8988T (cell line): ENCODE measurements around the gene FTO.
"Not testable (repeated sequence)": the region's sequence is repeated elsewhere in the genome, so short reads cannot be mapped to it uniquely, and the experiment has no call there.

ENCODE experiments used
- DNase-seq: peaks from one replicate; pipeline ENCODE4 v3.0.0; 2011

FTO gene

GRCh38 chr16:53836142-53836541, 132.2 kb downstream of the FTO start:
- no peak for DNase-seq

- DNase-seq = no peak
These were observed 132.7 kb downstream of the FTO start for GRCh38 chr16:53836680-53837079.

- no peak for DNase-seq
These were observed 133.5 kb downstream of the FTO start for GRCh38 chr16:53837426-53837825.

- DNase-seq = no peak
These were observed 135.2 kb downstream of the FTO start for GRCh38 chr16:53839150-53839549.

- DNase-seq = no peak
These were observed 136.5 kb downstream of the FTO start for GRCh38 chr16:53840456-53840855.

GRCh38 chr16:53841884-53842283, 137.9 kb downstream of the FTO start:
- no peak for DNase-seq

- no peak for DNase-seq
These were observed 139.1 kb downstream of the FTO start for GRCh38 chr16:53843084-53843483.

DNA sequence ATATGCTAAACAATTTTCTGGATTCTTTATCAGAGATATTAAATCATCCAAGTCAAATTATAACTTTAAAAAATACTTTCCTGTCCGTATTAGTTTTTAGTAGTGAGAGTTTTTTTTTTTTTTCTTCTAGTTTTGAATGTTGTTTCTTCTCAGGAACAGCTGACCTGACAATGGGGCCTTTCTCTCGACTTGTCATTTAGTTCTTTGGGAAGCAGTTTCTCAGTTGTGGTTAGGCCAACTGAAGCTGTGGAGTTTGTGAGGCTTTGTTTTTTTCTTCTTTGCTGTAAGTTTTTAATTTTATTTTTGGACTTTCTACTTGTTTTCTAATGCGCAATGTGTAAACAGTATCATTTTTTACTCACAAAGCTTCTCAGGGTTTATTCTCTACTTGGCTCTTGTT, 140.8 kb downstream of the FTO start:
- DNase-seq = no peak

DNA sequence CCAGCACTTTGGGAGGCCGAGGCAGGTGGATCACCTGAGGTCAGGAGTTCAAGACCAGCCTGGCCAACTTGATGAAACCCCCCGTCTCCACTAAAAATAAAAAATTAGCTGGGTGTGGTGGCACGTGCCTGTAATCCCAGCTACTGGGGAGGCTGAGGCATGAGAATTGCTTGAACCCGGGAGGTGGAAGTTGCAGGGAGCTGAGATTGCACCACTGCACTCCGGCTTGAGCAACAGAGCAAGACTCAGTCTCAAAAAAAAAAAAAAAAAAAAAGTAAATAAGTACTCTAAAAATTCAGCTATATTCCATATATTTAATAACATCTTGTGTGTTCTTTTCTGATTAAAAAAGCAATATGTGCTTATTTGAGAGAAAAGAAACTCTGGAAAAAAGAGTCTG, 142.6 kb downstream of the FTO start:
- DNase-seq = not testable (repeated sequence)

DNA sequence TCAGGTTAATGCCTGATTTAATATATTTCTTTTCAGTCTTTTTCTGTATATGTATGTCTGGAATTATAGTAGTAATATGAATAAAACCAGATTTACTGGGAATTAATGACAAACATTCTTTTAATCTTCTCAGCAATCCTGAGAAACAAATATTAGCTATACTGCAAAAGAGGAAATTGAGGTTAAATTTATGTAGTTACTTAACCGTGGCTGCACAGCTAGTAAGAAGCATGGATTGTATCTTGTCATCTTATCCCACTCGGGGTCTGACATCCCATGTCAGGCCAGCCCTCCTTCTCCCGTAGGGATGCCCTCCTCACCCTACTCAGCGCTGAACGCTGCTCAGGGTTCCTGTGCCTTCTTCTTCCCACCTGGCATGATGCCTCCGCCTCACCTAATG, 143.0 kb downstream of the FTO start:
- no peak for DNase-seq

DNA sequence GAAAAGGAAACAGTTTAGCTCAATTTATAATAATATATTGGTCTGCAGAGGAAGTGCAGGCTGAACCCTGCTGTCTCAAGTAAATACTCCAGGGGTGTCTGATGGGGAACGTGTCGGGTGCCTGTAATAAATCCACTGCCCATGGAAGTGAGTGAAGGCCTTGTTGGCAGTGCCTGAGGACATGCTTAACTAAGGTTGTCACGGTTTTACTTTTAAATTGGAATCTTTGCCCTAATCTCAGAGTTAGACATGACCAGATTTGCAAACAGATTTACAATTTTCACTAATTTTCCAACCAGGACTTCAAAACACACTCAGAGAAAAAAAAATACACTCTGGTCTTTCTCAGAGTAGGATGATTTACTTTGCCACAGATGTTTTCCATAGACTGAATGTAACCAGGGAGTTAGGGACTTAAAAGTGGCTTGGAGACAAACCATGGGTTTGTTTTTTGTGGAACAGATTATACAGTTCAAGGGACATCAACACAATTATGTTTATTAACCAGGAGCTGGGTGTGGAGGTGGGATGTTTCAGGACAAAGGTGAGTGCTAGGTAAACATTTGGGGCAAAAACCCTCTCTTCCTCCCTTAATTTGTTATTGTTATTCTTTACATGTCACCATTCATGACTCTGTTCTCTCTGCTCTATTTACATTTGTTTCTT, 144.5 kb downstream of the FTO start:
- no peak for DNase-seq

DNA sequence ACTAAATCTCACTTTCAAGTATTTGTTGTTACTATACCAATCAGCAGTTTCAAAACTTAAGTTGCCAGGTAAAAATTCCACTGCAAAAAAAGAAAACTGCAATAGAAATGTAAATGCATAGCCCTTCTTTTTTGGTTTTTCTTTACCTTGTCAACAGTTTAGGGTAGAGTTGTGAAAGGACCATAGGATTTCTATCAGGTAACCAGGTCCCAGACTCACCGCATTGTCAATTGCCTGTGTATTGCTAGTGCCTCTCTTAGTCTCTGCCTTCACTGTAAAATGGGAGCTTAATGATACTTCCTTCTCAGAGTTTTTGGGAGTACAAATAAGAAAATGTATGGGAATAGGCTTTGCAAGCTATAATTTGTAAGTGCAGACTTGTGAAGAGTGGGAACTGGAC, 145.0 kb downstream of the FTO start:
- DNase-seq = no peak

GRCh38 chr16:53849585-53849984, 145.6 kb downstream of the FTO start:
- no peak for DNase-seq

- no peak for DNase-seq
These were observed 146.0 kb downstream of the FTO start for GRCh38 chr16:53849994-53850393.

DNA sequence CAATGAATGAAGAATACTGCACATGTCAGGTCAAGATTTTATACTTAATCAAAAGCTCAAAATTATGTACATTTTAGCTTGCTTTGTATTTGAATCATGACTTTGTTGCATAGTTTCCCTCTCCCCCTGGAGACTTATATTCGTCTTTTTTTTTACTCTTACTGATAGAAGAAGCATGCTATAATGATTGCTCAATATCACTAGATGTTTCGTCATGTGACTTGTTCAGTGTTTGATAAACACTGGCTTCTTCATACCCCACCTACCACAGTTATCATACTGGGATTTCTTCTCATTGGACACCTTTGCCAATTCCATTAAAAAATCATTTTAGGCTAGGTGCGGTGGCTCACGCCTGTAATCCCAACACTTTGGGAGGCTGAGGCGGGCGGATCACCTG, 148.7 kb downstream of the FTO start:
- DNase-seq = no peak

GRCh38 chr16:53855056-53855455, 151.1 kb downstream of the FTO start:
- no peak for DNase-seq

GRCh38 chr16:53855511-53855910, 151.6 kb downstream of the FTO start:
- no peak for DNase-seq

DNA sequence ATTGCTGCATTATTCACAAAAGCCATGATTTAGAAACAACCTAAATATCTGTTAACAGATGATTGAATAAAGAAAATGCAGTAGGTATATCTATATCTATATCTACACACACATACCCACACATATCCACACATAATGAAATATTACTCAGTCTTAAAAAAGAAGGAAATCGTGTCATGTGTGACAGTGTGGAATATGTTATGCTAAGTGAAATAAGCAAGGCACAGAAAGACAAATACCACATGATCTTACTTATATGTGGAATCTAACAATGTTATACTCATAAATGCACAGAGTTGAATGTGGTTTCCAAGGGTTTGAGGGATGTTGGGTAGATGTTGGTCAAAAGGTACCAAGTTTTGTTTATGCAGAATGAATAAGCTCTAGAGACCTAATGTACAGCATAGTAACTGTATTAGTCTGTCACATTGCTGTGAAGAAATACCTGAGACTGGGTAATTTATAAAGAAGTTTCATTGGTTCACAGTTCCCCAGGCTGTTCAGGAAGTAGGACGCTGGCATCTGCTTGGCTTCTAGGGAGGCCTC, 156.1 kb downstream of the FTO start:
- DNase-seq = no peak

DNA sequence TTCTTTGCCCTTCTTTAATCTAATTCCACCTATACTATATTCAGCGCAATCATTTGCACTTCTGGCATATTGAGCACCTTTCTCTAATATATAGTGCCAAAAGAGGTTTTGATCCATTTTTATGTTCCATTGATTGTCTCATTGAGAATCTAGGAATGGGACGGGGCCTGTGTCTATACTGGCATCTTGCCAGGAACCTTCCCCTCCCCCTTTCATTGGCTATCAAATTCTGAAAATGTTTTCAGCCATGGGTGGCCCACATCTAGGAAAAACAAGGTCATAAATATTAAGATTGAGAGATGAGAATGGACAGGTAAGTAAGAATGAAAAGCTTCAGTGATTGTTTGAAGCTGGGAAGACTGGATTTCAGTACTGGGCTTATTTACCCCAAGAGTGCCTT, 159.9 kb downstream of the FTO start:
- no peak for DNase-seq

GRCh38 chr16:53864819-53865493, 161.0 kb downstream of the FTO start:
- DNase-seq = no peak

- no peak for DNase-seq
These were observed 161.5 kb downstream of the FTO start for GRCh38 chr16:53865494-53865863.

- DNase-seq = no peak
These were observed 162.6 kb downstream of the FTO start for GRCh38 chr16:53866520-53866919.

- no peak for DNase-seq
These were observed 166.9 kb downstream of the FTO start for GRCh38 chr16:53870831-53871230.
